Lung (tissue), 12 donors: ENCODE data around the gene PACS1. TPM values are rescaled to one million over a fixed set of nuclear protein-coding genes. Genes with fewer than 3 reads are reported as not detected.
A peak's percentile ranks its signal among the peaks of the same experiment; 100 is the strongest.

Experiments
- ATAC-seq: fragments of 200-7000 bp; cut with Tn5 transposase; one replicate; pipeline ENCODE4 v1.9.1; 2020; ENCODE audit warnings: moderate number of reproducible peaks; ENCODE audit not compliant: insufficient read depth, low FRiP score
- DNase-seq, 3 donors: peaks; one replicate each; pipeline ENCODE4 v3.0.0-alpha.2; 2013 to 2017
- H3K27ac ChIP-seq, 2 donors: one replicate each; pipeline ENCODE4 v1.5.1; 2013; ENCODE audit warnings: mild to moderate bottlenecking in 2 of 2, moderate library complexity in 2 of 2, control low read depth in 1 of 2, inconsistent platforms in 1 of 2, low read depth in 1 of 2, low read length in 1 of 2
- H3K27me3 ChIP-seq, 3 donors: one replicate each; pipeline ENCODE4 v1.5.1; 2013; ENCODE audit warnings: low read length in 2 of 3; ENCODE audit not compliant: control insufficient read depth in 3 of 3, insufficient read depth in 3 of 3
- H3K36me3 ChIP-seq, 4 donors: one replicate each; pipeline ENCODE4 v1.5.1; 2013; ENCODE audit warnings: low read length in 4 of 4, mild to moderate bottlenecking in 1 of 4, moderate library complexity in 1 of 4; ENCODE audit not compliant: control insufficient read depth in 4 of 4, insufficient read depth in 4 of 4
- H3K4me1 ChIP-seq, 5 donors: one replicate each; pipeline ENCODE4 v1.5.1; 2013; ENCODE audit warnings: low read length in 5 of 5, mild to moderate bottlenecking in 2 of 5, moderate library complexity in 1 of 5; ENCODE audit not compliant: control insufficient read depth in 5 of 5, insufficient read depth in 5 of 5
- H3K4me3 ChIP-seq: one replicate; pipeline ENCODE4 v1.5.1; 2013; ENCODE audit warnings: mild to moderate bottlenecking, control low read depth, moderate library complexity
- H3K9ac ChIP-seq, 2 donors: one replicate each; pipeline ENCODE4 v1.5.1; 2013; ENCODE audit warnings: low read length in 2 of 2, control low read depth in 1 of 2; ENCODE audit not compliant: insufficient read depth in 1 of 2
- H3K9me3 ChIP-seq, 4 donors: one replicate each; pipeline ENCODE4 v1.5.1; 2013; ENCODE audit warnings: low read length in 3 of 4, mild to moderate bottlenecking in 1 of 4, moderate library complexity in 1 of 4; ENCODE audit not compliant: control insufficient read depth in 4 of 4, insufficient read depth in 3 of 4
- WGBS, 2 donors: extraction: QIAGEN DNeasy Blood & Tissue Kit; methylation state at CpG; one replicate each; pipeline ENCODE4 v1.1.7; 2013; 5-methylcytosine and 5-hydroxymethylcytosine counted together
- polyA plus RNA-seq, 2 donors: library from polyadenylated mRNA; stranded (reverse); fragments of 200-250 nt; gene quantifications; one replicate each; pipeline ENCODE4 v1.2.1, GENCODE V29; 2013
- total RNA-seq, 2 donors: library from RNA; depleted of rRNA in 1 of 2; stranded (reverse); fragments of >200 nt in 1 of 2; gene quantifications; one replicate each; pipeline ENCODE4 v1.2.1, GENCODE V29; 2014 to 2021
- TF ChIP-seq, protein P1 (sequence below): IDR thresholded peaks from 2 replicates; pipeline ENCODE4 v1.5.1; 2012; ENCODE audit warnings: mild to moderate bottlenecking; ENCODE audit errors: control extremely low read depth, extremely low read depth
- donor health status: control.
- donor health status: control.
- donor health status: Bipolar disorder and iron deficiency.
- donor health status: healthy.
- donor health status: DM: yes; HTN: yes; CAD: no.

The PACS1 gene
- total and polyA plus RNA-seq, 4 donors: 22.2 to 48.8 (median 34.7) TPM

DNA sequence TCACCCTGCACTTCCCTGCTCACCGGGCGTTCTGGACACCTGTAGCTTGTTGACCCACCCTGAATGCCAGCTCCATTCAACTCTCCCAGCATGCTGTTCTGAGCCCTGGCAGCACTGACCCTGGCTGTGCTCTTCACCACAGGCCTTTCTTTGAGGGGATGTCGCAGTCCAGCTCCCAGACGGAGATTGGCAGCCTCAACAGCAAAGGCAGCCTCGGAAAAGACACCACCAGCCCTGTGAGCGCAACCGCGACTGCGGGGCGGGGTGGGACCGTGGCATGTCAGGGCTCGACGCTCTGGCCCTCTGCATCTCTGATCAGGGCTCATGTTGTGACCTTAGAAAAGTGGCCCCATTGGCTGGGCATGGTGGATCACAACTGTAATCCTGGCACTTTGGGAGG lies 150.9 kb downstream of the PACS1 start:
- Histone ChIP-seq H3K36me3 (peaks cover 17 to 46% (median 35%) of the 10 kb centered on the region in 4 donors), H3K4me1 (no peaks in the 10 kb centered on the region), H3K27me3 (no peaks in the 10 kb centered on the region), H3K9ac (no peak overlapping the region), H3K27ac (no peak overlapping the region), H3K9me3 (no peaks in the 10 kb centered on the region), H3K4me3 (no peak overlapping the region)
- ATAC-seq: no peak
- 93 to 94% methylated on average over 13 of the region's 13 CpGs for WGBS, 2 donors
- TF ChIP-seq, protein P1, sequence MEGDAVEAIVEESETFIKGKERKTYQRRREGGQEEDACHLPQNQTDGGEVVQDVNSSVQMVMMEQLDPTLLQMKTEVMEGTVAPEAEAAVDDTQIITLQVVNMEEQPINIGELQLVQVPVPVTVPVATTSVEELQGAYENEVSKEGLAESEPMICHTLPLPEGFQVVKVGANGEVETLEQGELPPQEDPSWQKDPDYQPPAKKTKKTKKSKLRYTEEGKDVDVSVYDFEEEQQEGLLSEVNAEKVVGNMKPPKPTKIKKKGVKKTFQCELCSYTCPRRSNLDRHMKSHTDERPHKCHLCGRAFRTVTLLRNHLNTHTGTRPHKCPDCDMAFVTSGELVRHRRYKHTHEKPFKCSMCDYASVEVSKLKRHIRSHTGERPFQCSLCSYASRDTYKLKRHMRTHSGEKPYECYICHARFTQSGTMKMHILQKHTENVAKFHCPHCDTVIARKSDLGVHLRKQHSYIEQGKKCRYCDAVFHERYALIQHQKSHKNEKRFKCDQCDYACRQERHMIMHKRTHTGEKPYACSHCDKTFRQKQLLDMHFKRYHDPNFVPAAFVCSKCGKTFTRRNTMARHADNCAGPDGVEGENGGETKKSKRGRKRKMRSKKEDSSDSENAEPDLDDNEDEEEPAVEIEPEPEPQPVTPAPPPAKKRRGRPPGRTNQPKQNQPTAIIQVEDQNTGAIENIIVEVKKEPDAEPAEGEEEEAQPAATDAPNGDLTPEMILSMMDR: no peak
- no peak for DNase-seq

DNA sequence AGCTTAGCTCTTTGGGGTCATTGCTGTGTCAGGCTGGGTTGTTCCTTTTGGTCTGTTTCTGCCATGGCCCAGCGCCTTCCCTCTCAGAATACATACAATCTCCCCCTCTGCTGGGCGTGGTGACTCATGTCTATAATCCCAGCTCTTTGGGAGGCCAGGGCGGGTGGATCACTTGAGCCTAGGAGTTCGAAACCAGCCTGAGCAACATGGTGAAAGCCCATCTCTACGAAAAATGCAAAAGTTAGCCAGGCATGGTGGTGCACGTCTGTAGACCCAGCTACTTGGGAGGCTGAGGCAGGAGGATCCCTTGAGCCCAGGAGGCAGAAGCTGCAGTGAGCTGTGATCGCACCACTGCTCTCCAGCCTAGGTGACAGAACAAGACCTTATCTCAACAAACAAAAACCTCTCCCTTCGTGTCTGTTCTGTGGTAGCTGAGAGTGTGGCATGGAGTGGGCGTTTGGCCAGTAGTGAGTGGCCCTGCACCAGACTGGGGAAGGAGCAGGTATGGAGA lies 151.7 kb downstream of the PACS1 start:
- TF ChIP-seq, protein P1: no peak
- Histone ChIP-seq H3K27me3 (no peaks in the 10 kb centered on the region), H3K9ac (no peak overlapping the region), H3K36me3 (peaks cover 14 to 39% (median 29%) of the 10 kb centered on the region in 4 donors), H3K27ac (no peak overlapping the region), H3K4me3 (no peak overlapping the region), H3K4me1 (no peaks in the 10 kb centered on the region), H3K9me3 (no peaks in the 10 kb centered on the region)
- no peak for ATAC-seq
- no peak for DNase-seq
- 88 to 90% methylated on average over 9 of the region's 9 CpGs for WGBS, 2 donors

DNA sequence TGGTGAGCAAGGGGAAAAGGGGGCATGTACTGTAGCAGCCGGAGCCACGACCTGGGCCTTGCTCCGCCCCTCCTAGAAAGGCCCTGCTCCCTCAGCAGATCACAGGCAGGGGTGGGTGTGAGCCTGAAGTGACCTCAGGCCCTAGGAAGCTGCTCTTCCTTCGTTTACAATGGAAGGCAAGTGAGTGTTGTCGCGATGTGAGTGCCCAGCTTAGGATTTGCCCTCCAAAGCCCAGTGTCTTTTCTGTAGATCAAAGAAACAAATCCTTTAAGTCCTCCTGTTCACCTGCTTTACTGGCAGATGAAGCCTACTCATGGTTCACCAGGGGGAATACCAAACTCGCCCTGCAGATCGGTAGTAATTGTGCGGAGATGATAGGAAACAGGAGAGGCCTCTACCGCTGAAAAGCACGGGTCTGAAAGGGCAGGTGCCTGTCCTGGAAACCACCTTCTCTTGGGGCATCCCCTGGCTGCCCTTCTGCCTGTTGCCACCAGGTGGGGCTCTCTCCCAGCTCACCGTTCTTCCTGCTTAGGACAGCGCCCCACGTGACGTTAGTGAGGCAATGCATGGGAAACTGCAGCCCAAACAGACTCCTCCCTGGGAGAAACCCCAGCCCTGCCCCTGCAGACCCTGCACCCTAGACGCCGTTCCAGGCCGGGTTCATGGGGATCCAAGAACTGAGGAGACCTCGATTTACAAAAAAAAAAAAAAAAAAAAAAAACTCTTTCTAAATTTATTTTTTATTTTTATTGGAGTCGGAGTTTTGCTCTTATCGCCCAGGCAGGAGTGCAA lies 152.5 kb downstream of the PACS1 start:
- no peak overlapping the region for H3K9ac ChIP-seq
- TF ChIP-seq, protein P1: peak; percentile 100
- no peaks in the 10 kb centered on the region for H3K4me1 ChIP-seq
- peak; percentile 94 for ATAC-seq
- no peaks in the 10 kb centered on the region for H3K9me3 ChIP-seq
- peak; percentile 89 to 92 (median 92) for DNase-seq
- H3K4me3 ChIP-seq: no peak overlapping the region
- 27 to 30% methylated on average over 21 of the region's 21 CpGs for WGBS, 2 donors
- no peaks in the 10 kb centered on the region for H3K27me3 ChIP-seq
- no peak overlapping the region for H3K27ac ChIP-seq
- H3K36me3 ChIP-seq: peaks cover 10 to 32% (median 26%) of the 10 kb centered on the region in 4 donors
